Activated CD4-positive, alpha-beta memory T cell treated with anti-CD3 and anti-CD28 coated beads, Interleukin-2, amount 10 ng/mL, durations not matched to agents 7 days and 5 days (primary cell): ENCODE results near the gene NFIL3. TPM values are rescaled to one million over a fixed set of nuclear protein-coding genes. Genes with fewer than 3 reads are reported as not detected.

Experiments used
- CTCF ChIA-PET: fragments of 350-600 bp; sonication (Branson Sonifier 250); formaldehyde crosslinking; loops from one replicate; lab custom pipeline; 2021; ENCODE audit warnings: antibody characterized with exemption, inconsistent platforms; lab: Charles Lee
- POLR2A ChIA-PET: fragments of 350-600 bp; sonication (Branson Sonifier 250); formaldehyde crosslinking; loops from one replicate; lab custom pipeline; 2021; ENCODE audit warnings: antibody characterized with exemption; lab: Charles Lee
- DNase-seq: peaks from one replicate; pipeline ENCODE4 v3.0.0-alpha.2; 2020
- H3K27ac Mint-ChIP-seq: one replicate; pipeline ENCODE4 v1.8.0; 2021; ENCODE audit warnings: mild to moderate bottlenecking, mixed read lengths
- H3K27me3 Mint-ChIP-seq: one replicate; pipeline ENCODE4 v1.8.0; 2021; ENCODE audit warnings: mixed read lengths
- H3K36me3 Mint-ChIP-seq: one replicate; pipeline ENCODE4 v1.8.0; 2021; ENCODE audit warnings: low read depth, mixed read lengths
- H3K4me1 Mint-ChIP-seq: one replicate; pipeline ENCODE4 v1.8.0; 2021; ENCODE audit warnings: mixed read lengths
- H3K4me3 Mint-ChIP-seq: one replicate; pipeline ENCODE4 v1.8.0; 2021; ENCODE audit warnings: mild to moderate bottlenecking, mixed read lengths
- H3K9me3 Mint-ChIP-seq: one replicate; pipeline ENCODE4 v1.8.0; 2021; ENCODE audit warnings: mixed read lengths
- total RNA-seq, 2 experiments: library from RNA; stranded (reverse); gene quantifications; one replicate each; pipeline ENCODE4 v1.2.3, GENCODE V29; 2021

Gene NFIL3
- total RNA-seq, 2 experiments from 2014 or later, result 98.9 to 100 TPM

DNA sequence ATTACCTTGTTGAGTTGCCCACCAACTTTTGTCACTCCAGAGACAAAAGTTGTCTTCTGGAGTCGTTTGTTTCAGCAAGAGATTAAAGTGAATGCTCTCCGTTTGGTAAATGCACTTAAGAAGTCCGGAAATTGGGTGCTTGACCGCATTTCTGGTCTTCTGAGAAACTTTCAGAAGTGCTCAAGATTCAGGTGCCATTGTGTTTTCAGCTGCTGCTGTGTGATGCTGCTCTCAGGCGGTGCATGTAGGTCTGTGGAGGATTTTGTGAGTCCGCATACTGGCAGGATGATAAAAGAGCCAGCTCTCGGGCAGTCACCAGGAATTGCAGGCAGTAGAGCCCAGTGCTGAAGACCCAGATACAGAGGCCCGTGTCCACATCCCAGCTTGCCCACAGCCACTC, 5.9 kb upstream of the NFIL3 start:
- CTCF ChIA-PET, result interaction anchor here (2.1 to 7.3 kb wide), 4 partner anchors 70 to 514 kb away, joined by 6 to 61 read pairs (median 33); partner anchors contain the start of gene AUH
- H3K9me3 Mint-ChIP-seq, result no peaks in the 10 kb centered on the region

DNA sequence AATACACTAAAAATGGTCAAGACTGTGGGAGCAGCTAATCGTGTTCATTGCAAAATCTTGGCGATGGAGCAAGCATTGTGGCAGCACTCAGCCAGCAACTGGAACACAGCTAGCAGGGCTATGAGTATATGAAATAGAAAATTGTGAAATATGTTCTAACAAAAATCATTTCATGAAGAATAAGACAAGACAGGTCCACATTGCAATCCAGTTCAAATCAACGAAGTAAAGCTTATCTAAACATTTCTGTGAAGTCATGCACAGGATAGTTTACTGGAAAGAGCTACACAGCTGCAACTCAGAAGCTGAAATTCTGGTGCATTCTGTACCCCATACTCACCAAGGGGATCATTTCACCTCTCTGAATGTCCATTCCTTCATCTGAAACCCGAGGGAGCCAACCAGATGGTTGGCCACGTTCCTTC, 5.3 kb upstream of the NFIL3 start:
- ChIA-PET CTCF (interaction anchor here (1.6 to 7.3 kb wide), 5 partner anchors 69 to 514 kb away, joined by 3 to 61 read pairs (median 12); partner anchors contain the start of gene AUH), POLR2A (interaction anchor here (0.7 to 1.9 kb wide), 8 partner anchors 19 to 515 kb away, joined by 3 to 8 read pairs (median 3); no protein-coding TSS in a partner anchor)
- H3K4me3 Mint-ChIP-seq, result peak overlapping the region; percentile 24
- H3K36me3 Mint-ChIP-seq, result peaks cover 4% of the 10 kb centered on the region
- peak overlapping the region; percentile 32 for H3K27ac Mint-ChIP-seq
- DNase-seq, result no peak
- peaks cover 2% of the 10 kb centered on the region for H3K27me3 Mint-ChIP-seq
- no peaks in the 10 kb centered on the region for H3K9me3 Mint-ChIP-seq
- H3K4me1 Mint-ChIP-seq, result peaks cover 60% of the 10 kb centered on the region

More for the DNA sequence above, 5.9 kb upstream of the NFIL3 start:
- Mint-ChIP-seq H3K4me3 (peak overlapping the region; percentile 24), H3K36me3 (peaks cover 4% of the 10 kb centered on the region), H3K4me1 (peaks cover 59% of the 10 kb centered on the region), H3K27ac (peak overlapping the region; percentile 44), H3K27me3 (peaks cover 2% of the 10 kb centered on the region)
- DNase-seq, result no peak
- POLR2A ChIA-PET, result interaction anchor here (0.7 to 1.9 kb wide), 8 partner anchors 19 to 515 kb away, joined by 3 to 8 read pairs (median 3); no protein-coding TSS in a partner anchor

DNA sequence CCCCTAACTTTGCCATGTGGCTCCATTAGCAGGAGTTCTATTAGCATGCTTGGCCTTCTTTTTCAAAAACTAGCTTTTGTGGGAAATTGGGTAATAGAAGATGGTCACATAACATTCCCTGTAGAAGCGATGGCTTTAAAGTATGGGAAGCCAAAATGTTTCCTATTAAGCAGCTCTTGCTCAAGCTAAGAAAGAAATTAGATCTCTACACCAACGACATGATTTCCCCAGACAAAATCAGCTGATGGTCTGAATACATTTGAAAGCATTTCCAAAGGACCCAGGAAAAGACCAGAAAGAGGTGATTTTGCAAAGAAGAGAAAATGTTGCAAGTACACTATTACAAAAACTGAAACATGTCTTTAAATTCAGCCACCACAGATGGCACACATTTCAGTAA, 4.8 kb upstream of the NFIL3 start:
- no peak for DNase-seq
- H3K27me3 Mint-ChIP-seq, result peaks cover 2% of the 10 kb centered on the region
- ChIA-PET POLR2A (interaction anchor here (1.0 to 2.5 kb wide), 6 partner anchors 18 to 514 kb away, joined by 3 to 8 read pairs (median 4); no protein-coding TSS in a partner anchor), CTCF (interaction anchor here (1.6 to 7.3 kb wide), 5 partner anchors 69 to 513 kb away, joined by 3 to 61 read pairs (median 12); partner anchors contain the start of gene AUH)
- H3K4me3 Mint-ChIP-seq, result peak overlapping the region; percentile 14
- peaks cover 58% of the 10 kb centered on the region for H3K4me1 Mint-ChIP-seq
- peaks cover 4% of the 10 kb centered on the region for H3K36me3 Mint-ChIP-seq
- peak overlapping the region; percentile 18 for H3K27ac Mint-ChIP-seq
- no peaks in the 10 kb centered on the region for H3K9me3 Mint-ChIP-seq

DNA sequence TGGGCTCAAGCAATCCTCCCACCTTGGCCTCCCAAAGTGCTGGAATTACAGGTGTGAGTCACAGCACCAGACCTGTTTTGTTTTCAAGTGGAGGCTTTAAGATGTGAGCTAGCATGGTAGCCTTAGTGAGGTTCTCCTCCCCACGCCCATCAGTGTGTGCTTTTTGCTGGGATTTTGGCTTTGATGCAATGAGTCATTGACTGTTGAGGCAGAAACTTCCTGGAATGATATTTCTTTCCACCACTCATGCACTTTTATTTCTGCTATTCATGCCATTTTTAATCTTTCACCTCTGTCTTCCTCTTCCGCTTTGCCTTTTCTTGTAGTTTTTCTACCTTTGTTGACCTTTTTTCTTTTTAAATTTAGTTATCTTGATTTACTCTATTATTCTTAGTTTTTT, 4.2 kb upstream of the NFIL3 start:
- POLR2A ChIA-PET, result interaction anchor here (1.8 to 2.5 kb wide), 3 partner anchors 220 to 513 kb away, joined by 3 to 8 read pairs (median 7); no protein-coding TSS in a partner anchor
- Mint-ChIP-seq H3K9me3 (no peaks in the 10 kb centered on the region), H3K4me1 (peaks cover 53% of the 10 kb centered on the region), H3K27ac (peak overlapping the region; percentile 10), H3K4me3 (peak overlapping the region; percentile 14), H3K36me3 (peaks cover 8% of the 10 kb centered on the region), H3K27me3 (no peaks in the 10 kb centered on the region)
- CTCF ChIA-PET, result interaction anchor here (1.6 to 7.3 kb wide), 6 partner anchors 68 to 513 kb away, joined by 3 to 61 read pairs (median 11); partner anchors contain the start of gene AUH
- DNase-seq, result no peak

DNA sequence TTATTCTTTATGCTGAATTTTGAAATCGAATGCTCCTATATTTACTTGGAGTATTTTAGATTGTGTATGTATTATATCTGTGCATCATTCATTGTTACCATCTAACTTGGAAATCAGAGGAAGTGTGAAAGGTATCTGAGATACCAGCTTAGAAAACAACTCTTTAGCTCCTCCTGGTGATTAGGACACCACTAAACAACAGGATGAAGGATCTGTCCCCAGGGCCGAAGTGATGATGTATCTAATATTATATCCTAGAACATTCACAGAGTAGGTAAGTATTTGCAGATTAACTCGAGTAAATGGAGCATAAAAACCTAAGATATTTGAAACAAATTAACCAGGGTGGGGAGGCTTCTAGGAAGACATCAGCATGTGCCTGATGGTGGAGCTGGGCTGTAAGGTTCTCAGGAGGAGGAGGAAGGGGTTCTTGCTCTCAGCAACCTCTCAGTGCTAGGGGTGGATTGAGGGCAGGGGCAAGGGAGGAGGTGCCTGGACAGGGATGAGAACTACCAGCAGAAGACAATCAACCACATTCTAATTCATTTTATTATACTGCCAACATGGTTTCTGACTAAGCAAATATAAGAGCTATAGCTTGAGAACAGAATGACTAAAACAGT, 2.6 kb upstream of the NFIL3 start:
- no peaks in the 10 kb centered on the region for H3K27me3 Mint-ChIP-seq
- H3K4me3 Mint-ChIP-seq, result peak overlapping the region; percentile 87
- H3K9me3 Mint-ChIP-seq, result no peaks in the 10 kb centered on the region
- H3K27ac Mint-ChIP-seq, result peak overlapping the region; percentile 91
- H3K36me3 Mint-ChIP-seq, result peaks cover 21% of the 10 kb centered on the region
- ChIA-PET POLR2A (interaction anchor here (0.5 to 10.3 kb wide), 22 partner anchors 10 to 511 kb away, joined by 3 to 296 read pairs (median 13); partner anchors contain the start of gene AUH), CTCF (interaction anchor here (0.6 to 7.3 kb wide), 36 partner anchors 13 to 1685 kb away, joined by 3 to 61 read pairs (median 4); partner anchors contain the start of gene AUH)
- DNase-seq, result no peak
- peaks cover 45% of the 10 kb centered on the region for H3K4me1 Mint-ChIP-seq

DNA sequence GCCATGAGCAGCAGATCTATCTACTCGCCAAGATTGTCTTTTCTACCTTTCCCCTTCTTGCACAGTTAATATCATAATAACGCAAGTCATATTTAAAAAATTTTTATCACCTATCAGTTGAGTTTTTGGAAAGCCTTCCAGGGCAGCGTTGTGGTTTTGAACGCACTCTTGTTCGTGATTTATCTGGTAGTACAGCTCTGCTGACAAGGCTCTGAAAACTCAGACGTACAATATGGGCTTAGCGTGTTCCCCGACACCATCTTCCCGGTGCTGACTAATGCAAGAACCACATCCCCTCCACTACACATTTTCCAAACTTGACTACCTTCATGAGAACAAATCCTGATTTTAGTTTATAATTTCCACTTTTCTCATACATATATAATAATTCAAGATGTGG, 1.6 kb upstream of the NFIL3 start:
- Mint-ChIP-seq H3K27me3 (no peaks in the 10 kb centered on the region), H3K36me3 (peaks cover 28% of the 10 kb centered on the region), H3K4me1 (peaks cover 51% of the 10 kb centered on the region), H3K4me3 (peak overlapping the region; percentile 87), H3K27ac (peak overlapping the region; percentile 91), H3K9me3 (no peaks in the 10 kb centered on the region)
- DNase-seq, result no peak
- CTCF ChIA-PET, result interaction anchor here (0.6 to 7.3 kb wide), 22 partner anchors 8 to 509 kb away, joined by 3 to 61 read pairs (median 6); partner anchors contain the start of gene AUH
- POLR2A ChIA-PET, result interaction anchor here (0.9 to 10.3 kb wide), 32 partner anchors 9 to 510 kb away, joined by 3 to 296 read pairs (median 12); partner anchors contain the start of gene AUH

DNA sequence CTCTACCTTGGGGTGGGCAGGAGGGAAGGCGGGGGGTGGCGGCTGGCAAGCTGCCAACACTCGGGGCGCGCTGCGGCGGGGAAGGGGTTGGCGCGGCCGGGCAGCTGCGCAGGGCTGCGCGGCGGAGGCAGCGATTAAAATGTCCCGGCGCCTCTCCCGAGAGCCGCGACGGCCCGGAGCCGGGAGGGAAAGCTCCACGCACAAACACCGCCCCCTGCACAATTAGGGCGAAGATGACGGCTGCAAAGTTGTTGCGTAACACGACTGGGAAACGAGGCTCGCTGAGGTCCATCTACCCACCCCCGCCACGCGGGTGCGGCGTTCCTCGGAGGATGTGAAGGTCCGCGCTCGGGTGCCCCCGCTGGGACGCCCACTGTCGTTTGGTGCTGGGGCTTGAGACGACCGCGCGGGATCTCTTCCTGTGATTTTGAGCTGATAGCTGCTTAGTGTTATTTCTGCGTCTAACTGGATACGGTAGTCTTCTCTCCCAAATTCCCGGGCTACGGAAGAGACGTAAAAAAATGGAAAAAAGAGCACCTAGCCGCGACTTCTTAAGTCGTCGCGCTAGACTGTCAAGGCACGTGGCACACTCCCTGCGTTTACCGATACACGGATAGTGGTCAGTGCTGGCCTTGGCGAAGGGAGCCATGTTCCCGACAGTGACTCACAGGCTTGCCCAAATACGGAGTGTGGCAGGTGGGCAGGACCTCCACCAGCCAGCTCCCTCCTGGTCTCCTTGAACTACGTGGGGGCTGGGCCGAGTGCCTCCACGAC, 958 bp upstream of the NFIL3 start:
- peaks cover 35% of the 10 kb centered on the region for H3K36me3 Mint-ChIP-seq
- no peaks in the 10 kb centered on the region for H3K9me3 Mint-ChIP-seq
- H3K4me3 Mint-ChIP-seq, result peak overlapping the region; percentile 87
- ChIA-PET POLR2A (interaction anchor here (0.9 to 10.3 kb wide), 40 partner anchors 9 to 509 kb away, joined by 3 to 296 read pairs (median 8); partner anchors contain the start of gene AUH), CTCF (interaction anchor here (0.6 to 7.3 kb wide), 16 partner anchors 9 to 509 kb away, joined by 3 to 61 read pairs (median 6); partner anchors contain the start of gene AUH)
- peaks cover 58% of the 10 kb centered on the region for H3K4me1 Mint-ChIP-seq
- DNase-seq, result peak; percentile 73
- peak overlapping the region; percentile 91 for H3K27ac Mint-ChIP-seq
- no peaks in the 10 kb centered on the region for H3K27me3 Mint-ChIP-seq

DNA sequence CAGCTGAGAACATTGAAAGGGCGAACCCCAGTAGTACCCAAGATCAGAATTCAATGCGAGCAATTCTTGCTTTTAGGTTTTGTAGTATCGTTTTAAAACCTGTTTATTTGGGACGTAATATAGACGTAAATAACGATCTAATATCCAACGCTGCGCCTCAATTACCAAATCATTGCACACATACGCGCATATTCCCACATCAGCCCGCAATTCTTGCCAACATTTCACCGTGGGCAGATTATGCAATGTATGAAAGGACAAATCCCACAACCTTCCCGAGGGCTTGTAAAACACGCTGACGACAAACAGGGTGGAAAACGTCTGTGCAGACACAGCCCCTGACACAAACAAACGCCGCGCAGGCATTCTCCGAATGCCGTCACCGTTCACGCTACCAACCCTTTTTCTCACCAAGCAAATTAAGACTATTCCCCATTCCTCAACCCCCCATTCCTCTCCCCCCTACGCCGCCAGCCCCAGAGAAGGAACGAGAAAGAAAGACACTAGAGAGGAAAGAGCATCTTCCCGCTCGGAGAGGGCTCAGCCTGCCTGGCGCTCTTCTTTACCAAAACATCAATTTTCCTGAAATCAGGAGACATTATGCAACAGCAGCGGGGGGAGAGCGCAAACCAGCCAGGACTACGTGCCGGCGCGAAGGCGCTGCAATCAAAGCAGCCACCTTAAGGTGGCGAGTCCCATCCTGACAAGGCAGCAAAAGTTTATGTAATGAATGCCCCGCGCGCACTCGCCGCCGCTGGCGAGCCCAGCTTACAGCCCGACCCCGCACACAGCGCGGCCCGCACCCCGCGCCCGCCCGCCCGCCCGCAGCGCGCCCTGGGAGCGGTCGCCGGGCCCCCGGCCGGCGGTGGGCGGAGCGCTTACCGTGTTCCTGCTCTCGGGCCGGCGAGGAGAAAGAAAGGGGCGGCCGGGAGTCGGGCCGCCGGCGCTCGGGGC, 597 bp downstream of the NFIL3 start:
- CTCF ChIA-PET, result interaction anchor here (1.2 to 7.3 kb wide), 9 partner anchors 10 to 507 kb away, joined by 5 to 61 read pairs (median 9); partner anchors contain the start of gene AUH
- H3K27ac Mint-ChIP-seq, result peak overlapping the region; percentile 93
- POLR2A ChIA-PET, result interaction anchor here (0.7 to 10.3 kb wide), 37 partner anchors 7 to 410 kb away, joined by 3 to 296 read pairs (median 11); partner anchors contain the start of gene AUH
- peak; percentile 74 for DNase-seq
- H3K36me3 Mint-ChIP-seq, result peaks cover 39% of the 10 kb centered on the region
- no peaks in the 10 kb centered on the region for H3K9me3 Mint-ChIP-seq
- H3K4me1 Mint-ChIP-seq, result peaks cover 63% of the 10 kb centered on the region
- H3K4me3 Mint-ChIP-seq, result peak overlapping the region; percentile 86
- no peaks in the 10 kb centered on the region for H3K27me3 Mint-ChIP-seq

DNA sequence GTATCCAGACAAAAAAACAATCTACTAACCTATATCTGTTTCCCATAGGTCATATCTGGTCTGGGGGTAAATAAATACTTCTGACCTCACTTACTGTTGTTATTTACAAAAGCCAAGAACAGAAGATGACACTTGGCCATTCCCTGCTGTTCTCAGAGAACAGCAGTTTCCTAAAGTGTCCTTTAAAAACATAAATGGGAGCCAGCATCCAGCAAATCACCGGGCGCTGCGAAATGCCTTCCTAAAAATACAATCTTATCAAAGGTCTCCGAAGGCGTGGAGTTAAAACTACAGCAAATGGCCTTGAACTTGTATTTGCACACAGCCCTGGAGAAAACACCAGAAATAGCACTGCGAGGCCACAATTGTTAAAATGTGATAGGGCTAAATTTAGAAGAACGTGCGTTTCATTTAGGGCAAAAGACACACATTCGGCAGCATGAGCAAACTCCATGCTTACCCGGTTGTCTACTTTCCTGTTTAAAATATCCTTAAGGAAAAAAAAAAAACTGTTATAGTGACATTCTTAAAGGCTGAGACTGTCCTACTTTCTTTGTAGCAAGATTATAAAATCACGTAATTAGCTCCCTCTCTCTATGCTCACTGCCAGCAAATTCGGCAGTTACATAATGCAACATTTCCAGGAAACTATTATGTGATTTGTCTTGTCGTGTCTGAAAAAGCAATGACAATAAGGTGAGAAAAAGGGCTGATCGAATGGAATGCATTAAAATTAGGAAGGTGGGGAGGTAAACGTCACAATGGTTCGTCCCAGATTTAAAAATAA, 1.5 kb downstream of the NFIL3 start:
- POLR2A ChIA-PET, result interaction anchor here (1.1 to 10.3 kb wide), 16 partner anchors 11 to 387 kb away, joined by 3 to 296 read pairs (median 32); partner anchors contain the start of gene AUH
- Mint-ChIP-seq H3K27ac (peak overlapping the region; percentile 93), H3K4me1 (peaks cover 63% of the 10 kb centered on the region), H3K36me3 (peaks cover 40% of the 10 kb centered on the region), H3K9me3 (no peaks in the 10 kb centered on the region), H3K27me3 (no peaks in the 10 kb centered on the region), H3K4me3 (peak overlapping the region; percentile 86)
- CTCF ChIA-PET, result interaction anchor here (0.6 to 7.3 kb wide), 6 partner anchors 49 to 258 kb away, joined by 4 to 54 read pairs (median 7); partner anchors contain the start of gene AUH
- DNase-seq, result no peak

DNA sequence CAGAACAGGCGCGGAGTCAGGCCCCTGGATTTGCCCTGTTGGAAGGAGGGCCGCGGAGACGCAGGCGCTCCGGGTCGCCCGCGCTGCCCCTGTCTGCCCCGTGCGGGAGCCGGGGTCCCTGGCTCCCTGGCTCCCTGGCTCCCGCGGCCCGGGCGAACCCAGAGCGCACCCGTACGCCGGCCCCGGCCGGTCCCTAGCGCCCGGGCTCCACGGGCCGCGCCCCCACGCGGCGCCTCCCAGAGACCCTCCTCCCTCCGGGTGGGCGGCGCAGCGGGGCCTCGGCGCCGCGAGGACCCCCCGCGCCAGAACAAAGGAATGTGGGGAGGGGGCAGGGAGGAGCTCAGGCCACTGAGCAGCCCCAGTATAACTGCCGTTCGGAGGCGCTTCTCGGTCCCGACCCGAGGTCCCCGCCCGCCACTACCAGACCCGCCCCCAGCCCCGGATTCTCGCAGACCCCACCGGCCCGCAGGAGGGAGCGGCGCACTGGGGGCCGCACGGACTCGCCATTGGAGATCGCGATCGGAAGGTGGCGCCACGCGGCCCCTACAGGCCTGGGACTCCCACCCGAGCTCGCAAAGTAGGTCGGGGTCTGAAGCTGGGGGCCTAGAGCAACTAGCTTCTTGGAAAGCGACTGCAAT, 2.4 kb downstream of the NFIL3 start:
- H3K4me3 Mint-ChIP-seq, result peak overlapping the region; percentile 86
- H3K4me1 Mint-ChIP-seq, result peaks cover 62% of the 10 kb centered on the region
- H3K36me3 Mint-ChIP-seq, result peaks cover 44% of the 10 kb centered on the region
- CTCF ChIA-PET, result interaction anchor here (0.6 to 2.7 kb wide), 5 partner anchors 48 to 257 kb away, joined by 4 to 18 read pairs (median 6); no protein-coding TSS in a partner anchor
- H3K9me3 Mint-ChIP-seq, result no peaks in the 10 kb centered on the region
- no peaks in the 10 kb centered on the region for H3K27me3 Mint-ChIP-seq
- DNase-seq, result no peak
- POLR2A ChIA-PET, result interaction anchor here (0.8 to 10.3 kb wide), 16 partner anchors 10 to 391 kb away, joined by 3 to 296 read pairs (median 14); partner anchors contain the start of gene AUH
- peak overlapping the region; percentile 93 for H3K27ac Mint-ChIP-seq
